Endothelial cell of umbilical vein (primary cell): ENCODE measurements around the gene APOL4.
"Not testable (repeated sequence)": the region's sequence is repeated elsewhere in the genome, so short reads cannot be mapped to it uniquely, and the experiment has no call there.

Experiments used
- CTCF ChIP-seq, 2 donors: IDR thresholded peaks; 1 replicate in 1 of 2; 2 replicates in 1 of 2; pipeline ENCODE4 v1.5.1; 2011; ENCODE audit warnings: low read length in 2 of 2, mild to moderate bottlenecking in 2 of 2, moderate library complexity in 2 of 2, control low read depth in 1 of 2, inconsistent platforms in 1 of 2, low read depth in 1 of 2; ENCODE audit not compliant: insufficient read depth in 1 of 2; ENCODE audit errors: extremely low read depth in 1 of 2
- EZH2 ChIP-seq: IDR thresholded peaks from 2 replicates; pipeline ENCODE4 v1.6.1; 2012; ENCODE audit warnings: borderline replicate concordance, low read depth, mild to moderate bottlenecking, moderate library complexity, low read length, inconsistent platforms; ENCODE audit not compliant: severe bottlenecking
- FOS ChIP-seq: IDR thresholded peaks from 2 replicates; pipeline ENCODE4 v1.6.1; 2011; ENCODE audit warnings: mild to moderate bottlenecking, low read length, moderate library complexity, borderline replicate concordance; ENCODE audit not compliant: insufficient read depth
- MAX ChIP-seq: IDR thresholded peaks from 2 replicates; pipeline ENCODE4 v1.6.1; 2011; ENCODE audit not compliant: insufficient read depth, insufficient read length
- MYC ChIP-seq: IDR thresholded peaks from one replicate; pipeline ENCODE4 v1.6.1; 2011; ENCODE audit warnings: mild to moderate bottlenecking, low read depth, low read length
- POLR2A ChIP-seq: IDR thresholded peaks from 2 replicates; pipeline ENCODE4 v1.6.1; 2012; ENCODE audit warnings: low read depth, mild to moderate bottlenecking, control low read depth, low read length
- POLR2AphosphoS5 ChIP-seq: IDR thresholded peaks from 2 replicates; pipeline ENCODE4 v1.6.1; 2012; ENCODE audit warnings: low read depth, mild to moderate bottlenecking, control low read depth, low read length, moderate library complexity; ENCODE audit not compliant: insufficient read depth

GRCh38 chr22:36187862-36188261 lies 13.7 kb downstream of the APOL4 start:
- not testable (repeated sequence) for TF ChIP-seq EZH2; CTCF (IDR thresholded peaks at IDR 0.05; ENCODE audit: extremely low read depth in 1 of 2, insufficient read depth in 1 of 2, low read depth in 1 of 2, low read length in 2 of 2); POLR2AphosphoS5; MAX; POLR2A; FOS; MYC
